Adrenal gland (tissue), 5 donors: ENCODE results near the gene ADGRL1.

Experiments
- POLR2A ChIP-seq, 2 donors: fragments of 450-650 bp; IDR thresholded peaks; one replicate each; pipeline ENCODE4 v1.6.1; 2017; ENCODE audit warnings: antibody characterized with exemption in 2 of 2, mild to moderate bottlenecking in 2 of 2, moderate library complexity in 1 of 2
- TF ChIP-seq, protein P1 (sequence below), 6 experiments: fragments of 450-650 bp in 4 of 6; fragments of 200-600 bp in 2 of 6; sonication (generic) in 1 of 6; IDR thresholded peaks; 1 replicate in 5 of 6; 2 replicates in 1 of 6; pipeline versions ENCODE4 v1.5.1 to v1.8.0; 2016 to 2021; ENCODE audit warnings: antibody characterized with exemption in 6 of 6, mild to moderate bottlenecking in 2 of 6, moderate library complexity in 1 of 6
- donor health status: DM: no; HTN: no; CAD: no.

DNA sequence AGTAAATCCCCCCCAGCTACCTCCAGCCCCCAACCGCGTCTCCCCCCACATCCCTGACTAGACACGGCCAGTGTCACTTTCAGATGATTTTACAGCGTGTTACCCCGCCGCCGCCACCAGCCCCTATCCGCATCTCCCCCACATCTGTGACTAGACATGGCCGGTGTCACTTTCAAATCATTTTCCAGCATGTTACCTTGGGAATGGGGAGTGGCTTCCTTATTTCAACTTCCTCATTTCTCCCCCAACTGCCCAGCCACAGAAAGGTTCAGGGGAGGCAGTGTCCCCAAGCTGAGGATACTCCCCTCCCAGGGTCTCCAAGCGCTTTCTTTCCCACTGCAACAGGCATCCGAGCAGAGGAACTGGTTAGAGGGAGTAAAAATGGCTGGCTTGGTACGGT, 18.4 kb downstream of the ADGRL1 start:
- TF ChIP-seq, protein P1, sequence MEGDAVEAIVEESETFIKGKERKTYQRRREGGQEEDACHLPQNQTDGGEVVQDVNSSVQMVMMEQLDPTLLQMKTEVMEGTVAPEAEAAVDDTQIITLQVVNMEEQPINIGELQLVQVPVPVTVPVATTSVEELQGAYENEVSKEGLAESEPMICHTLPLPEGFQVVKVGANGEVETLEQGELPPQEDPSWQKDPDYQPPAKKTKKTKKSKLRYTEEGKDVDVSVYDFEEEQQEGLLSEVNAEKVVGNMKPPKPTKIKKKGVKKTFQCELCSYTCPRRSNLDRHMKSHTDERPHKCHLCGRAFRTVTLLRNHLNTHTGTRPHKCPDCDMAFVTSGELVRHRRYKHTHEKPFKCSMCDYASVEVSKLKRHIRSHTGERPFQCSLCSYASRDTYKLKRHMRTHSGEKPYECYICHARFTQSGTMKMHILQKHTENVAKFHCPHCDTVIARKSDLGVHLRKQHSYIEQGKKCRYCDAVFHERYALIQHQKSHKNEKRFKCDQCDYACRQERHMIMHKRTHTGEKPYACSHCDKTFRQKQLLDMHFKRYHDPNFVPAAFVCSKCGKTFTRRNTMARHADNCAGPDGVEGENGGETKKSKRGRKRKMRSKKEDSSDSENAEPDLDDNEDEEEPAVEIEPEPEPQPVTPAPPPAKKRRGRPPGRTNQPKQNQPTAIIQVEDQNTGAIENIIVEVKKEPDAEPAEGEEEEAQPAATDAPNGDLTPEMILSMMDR (IDR thresholded peaks at IDR 0.05) = no peak
- TF ChIP-seq POLR2A (IDR thresholded peaks at IDR 0.05) = no peak
